Upper lobe of left lung (tissue), 6 donors: ENCODE data around the gene MARK4. TPM values are rescaled to one million over a fixed set of nuclear protein-coding genes. Genes with fewer than 3 reads are reported as not detected.

Experiments used
- ATAC-seq, 2 donors: fragments of 200-7000 bp; cut with Tn5 transposase; one replicate each; pipeline ENCODE4 v1.9.1; 2022; ENCODE audit warnings: mild to moderate bottlenecking in 2 of 2, moderate library complexity in 2 of 2; ENCODE audit not compliant: low FRiP score in 2 of 2
- DNase-seq, 2 donors: peaks; one replicate each; pipeline ENCODE4 v3.0.0-alpha.2; 2019 to 2020
- H3K27ac ChIP-seq, 4 donors: fragments of 200-600 bp; sonication (generic); one replicate each; pipeline ENCODE4 v1.5.1; 2016 to 2019
- H3K27me3 ChIP-seq, 4 donors: fragments of 200-600 bp; sonication (generic); one replicate each; pipeline ENCODE4 v1.5.1; 2017 to 2019
- H3K36me3 ChIP-seq, 4 donors: fragments of 200-600 bp; sonication (generic); one replicate each; pipeline ENCODE4 v1.5.1; 2016 to 2019
- H3K4me1 ChIP-seq, 4 donors: fragments of 200-600 bp; sonication (generic); one replicate each; pipeline ENCODE4 v1.5.1; 2018 to 2019
- H3K4me3 ChIP-seq, 4 donors: fragments of 200-600 bp; sonication (generic); one replicate each; pipeline ENCODE4 v1.5.1; 2017 to 2019; ENCODE audit warnings: mild to moderate bottlenecking in 2 of 4, moderate library complexity in 1 of 4
- H3K9me3 ChIP-seq, 4 donors: fragments of 200-600 bp; sonication (generic); one replicate each; pipeline ENCODE4 v1.5.1; 2018 to 2019
- CTCF ChIP-seq, 6 experiments: fragments of 450-650 bp in 4 of 6; fragments of 200-600 bp in 2 of 6; sonication (generic) in 2 of 6; IDR thresholded peaks; one replicate each; pipeline ENCODE4 v1.5.1; 2016 to 2019; ENCODE audit warnings: antibody characterized with exemption in 6 of 6
- EP300 ChIP-seq, 4 donors: sonication (generic); formaldehyde crosslinking; IDR thresholded peaks; one replicate each; pipeline ENCODE4 v1.5.1; 2017; ENCODE audit warnings: antibody characterized with exemption in 4 of 4, control low read depth in 2 of 4
- POLR2A ChIP-seq, 4 donors: fragments of 450-650 bp; IDR thresholded peaks; one replicate each; pipeline ENCODE4 v1.5.1; 2016 to 2017; ENCODE audit warnings: antibody characterized with exemption in 4 of 4, mild to moderate bottlenecking in 2 of 4
- POLR2AphosphoS5 ChIP-seq, 2 donors: sonication (generic); formaldehyde crosslinking; IDR thresholded peaks; one replicate each; pipeline ENCODE4 v1.5.1; 2017; ENCODE audit warnings: antibody characterized with exemption in 2 of 2
- WGBS, 2 donors: methylation state at CpG; one replicate each; pipeline ENCODE4 v1.1.5; 2017 to 2018; 5-methylcytosine and 5-hydroxymethylcytosine counted together
- total RNA-seq, 6 donors: library from RNA; depleted of rRNA in 4 of 6; stranded (reverse); fragments of >200 nt in 4 of 6; gene quantifications; one replicate each; pipeline versions ENCODE4 v1.1.0 to v1.2.1, GENCODE V29; 2016 to 2021
- donor health status: DM: no; HTN: no; CAD: no; lungs with moderate emphysema.
- donor health status: DM: no; HTN: yes; CAD: no; lungs with severe emphysema.

The MARK4 gene
- total RNA-seq, 6 donors from 2014 or later = 14.6 to 59.3 (median 35.6) TPM

GRCh38 chr19:45211751-45212381 is 39.2 kb upstream of the MARK4 start:
- peak; percentile 40 to 74 for ATAC-seq
- peaks cover 0 to 11% (median 4%) of the 10 kb centered on the region in 4 donors for H3K27me3 ChIP-seq
- no peaks in the 10 kb centered on the region for H3K9me3 ChIP-seq
- peaks cover 11 to 42% (median 20%) of the 10 kb centered on the region in 4 donors for H3K4me1 ChIP-seq
- 11 to 13% methylated on average over 13 to 16 of the region's 17 CpGs for WGBS, 2 donors
- H3K27ac ChIP-seq = peak overlapping the region; percentile 51 to 72 (median 63)
- no peak overlapping the region for H3K4me3 ChIP-seq
- no peak for TF ChIP-seq POLR2A (IDR thresholded peaks at IDR 0.05)
- TF ChIP-seq POLR2AphosphoS5 (IDR thresholded peaks at IDR 0.05) = peak; percentile 27 to 67
- no peaks in the 10 kb centered on the region for H3K36me3 ChIP-seq
- DNase-seq = peak; percentile 55 to 71

DNA sequence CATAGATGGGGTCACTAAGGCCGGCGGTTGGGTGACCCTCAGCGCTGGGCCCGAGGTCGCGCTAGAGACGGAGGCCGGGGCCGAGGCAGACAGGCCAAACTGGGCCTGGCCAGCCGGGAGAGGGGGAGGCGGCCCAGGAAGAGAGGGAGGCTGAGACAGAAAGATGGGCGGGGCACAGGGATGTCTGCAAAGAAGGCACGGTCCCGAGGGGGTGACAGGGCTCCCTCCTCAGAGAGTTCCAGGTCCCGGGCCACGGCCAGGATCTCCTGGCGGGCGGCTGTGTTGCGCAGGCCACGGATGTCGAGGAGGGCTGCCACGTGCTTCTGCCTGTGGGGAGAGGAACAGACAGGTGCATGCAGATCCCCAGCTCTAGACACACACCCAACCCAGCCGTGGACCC is 38.0 kb upstream of the MARK4 start:
- 82 to 83% methylated on average over 13 to 23 of the region's 23 CpGs for WGBS, 2 donors
- Histone ChIP-seq H3K27ac (peak overlapping the region in 3 of 4 donors; percentile 51 to 72 (median 71)), H3K9me3 (no peaks in the 10 kb centered on the region), H3K4me3 (no peak overlapping the region), H3K36me3 (no peaks in the 10 kb centered on the region), H3K27me3 (peaks cover 0 to 22% (median 8%) of the 10 kb centered on the region in 4 donors), H3K4me1 (peaks cover 11 to 46% (median 20%) of the 10 kb centered on the region in 4 donors)
- TF ChIP-seq POLR2AphosphoS5 (IDR thresholded peaks at IDR 0.05) (no peak), CTCF (IDR thresholded peaks at IDR 0.05) (no peak), EP300 (IDR thresholded peaks at IDR 0.05) (no peak), POLR2A (IDR thresholded peaks at IDR 0.05) (no peak)
- DNase-seq (peak in 1 of 2 donors; percentile 62), ATAC-seq (no peak)

- Histone ChIP-seq H3K9me3 (no peaks in the 10 kb centered on the region), H3K4me3 (no peak overlapping the region), H3K36me3 (no peaks in the 10 kb centered on the region), H3K4me1 (peaks cover 11 to 41% (median 20%) of the 10 kb centered on the region in 4 donors), H3K27ac (peak overlapping the region in 2 of 4 donors; percentile 20 to 44), H3K27me3 (peaks cover 0 to 23% (median 9%) of the 10 kb centered on the region in 4 donors)
- TF ChIP-seq POLR2A (IDR thresholded peaks at IDR 0.05) = no peak
- peak in 3 of 6 experiments; percentile 5 to 22 (median 21) for TF ChIP-seq CTCF (IDR thresholded peaks at IDR 0.05)
- TF ChIP-seq POLR2AphosphoS5 (IDR thresholded peaks at IDR 0.05) = peak in 1 of 2 donors; percentile 42
- peak in 1 of 4 donors; percentile 38 for TF ChIP-seq EP300 (IDR thresholded peaks at IDR 0.05)
- DNase-seq = peak; percentile 31 to 78
- ATAC-seq = no peak
- 5 to 7% methylated on average over 17 to 30 of the region's 35 CpGs for WGBS, 2 donors
These were observed 35.5 kb upstream of the MARK4 start for GRCh38 chr19:45215391-45216191.

DNA sequence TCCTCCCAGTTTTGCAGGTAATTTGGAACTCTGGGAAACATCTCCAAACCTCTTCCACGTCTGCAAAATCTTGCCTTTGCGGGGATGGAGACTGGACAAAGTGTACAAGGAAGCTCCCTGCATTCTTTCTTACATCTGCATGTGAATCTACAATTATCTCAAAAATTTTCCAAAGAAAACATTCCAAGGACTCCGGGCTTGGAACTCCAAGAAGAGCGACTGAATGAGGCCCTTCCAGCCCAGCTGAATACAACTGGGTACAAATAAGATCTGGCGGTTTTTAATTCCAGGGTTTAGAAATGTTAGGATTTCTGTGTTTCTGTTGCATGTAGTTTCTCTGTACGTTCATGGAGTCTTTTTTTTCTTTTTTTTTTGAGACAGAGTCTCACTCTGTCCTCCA is 34.4 kb upstream of the MARK4 start:
- TF ChIP-seq EP300 (IDR thresholded peaks at IDR 0.05) (no peak), POLR2A (IDR thresholded peaks at IDR 0.05) (no peak), POLR2AphosphoS5 (IDR thresholded peaks at IDR 0.05) (no peak), CTCF (IDR thresholded peaks at IDR 0.05) (no peak)
- WGBS, 2 donors = 75 to 84% methylated on average over 6 of the region's 6 CpGs
- H3K36me3 ChIP-seq = no peaks in the 10 kb centered on the region
- no peak overlapping the region for H3K4me3 ChIP-seq
- no peak overlapping the region for H3K27ac ChIP-seq
- no peak for DNase-seq
- peaks cover 0 to 23% (median 9%) of the 10 kb centered on the region in 4 donors for H3K27me3 ChIP-seq
- H3K9me3 ChIP-seq = no peaks in the 10 kb centered on the region
- peaks cover 11 to 35% (median 15%) of the 10 kb centered on the region in 4 donors for H3K4me1 ChIP-seq
- ATAC-seq = no peak
